GM19467 (cell line): Measurements from ENCODE around the gene FAM219A.
"Not testable (repeated sequence)": the region's sequence is repeated elsewhere in the genome, so short reads cannot be mapped to it uniquely, and the experiment has no call there.

Experiments used
- ATAC-seq: cut with Tn5 transposase; IDR thresholded peaks from one replicate; pipeline ENCODE4 v1.9.1; 2021; ENCODE audit warnings: mild to moderate bottlenecking, moderate library complexity; ENCODE audit not compliant: unreplicated experiment

FAM219A gene

DNA sequence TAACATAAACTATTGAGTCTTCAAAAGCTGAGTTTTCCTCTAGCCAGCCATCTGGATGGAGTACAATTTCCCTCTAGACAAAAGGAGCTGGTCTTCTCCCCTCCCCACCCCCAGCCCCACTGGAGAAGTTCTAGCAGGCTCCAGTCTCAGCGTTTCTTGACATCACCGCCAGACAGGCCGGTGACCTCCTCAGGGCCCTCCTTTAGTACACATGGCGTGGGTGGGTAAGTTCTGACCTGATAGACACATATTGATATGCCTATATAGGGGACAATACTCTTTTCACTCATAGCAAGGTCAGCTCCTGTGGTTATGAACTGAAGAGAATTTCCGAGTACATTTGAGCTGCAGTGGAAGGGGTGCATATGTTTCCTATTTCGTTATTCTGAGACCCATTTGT lies 27.5 kb upstream of the FAM219A start:
- no peak for ATAC-seq

DNA sequence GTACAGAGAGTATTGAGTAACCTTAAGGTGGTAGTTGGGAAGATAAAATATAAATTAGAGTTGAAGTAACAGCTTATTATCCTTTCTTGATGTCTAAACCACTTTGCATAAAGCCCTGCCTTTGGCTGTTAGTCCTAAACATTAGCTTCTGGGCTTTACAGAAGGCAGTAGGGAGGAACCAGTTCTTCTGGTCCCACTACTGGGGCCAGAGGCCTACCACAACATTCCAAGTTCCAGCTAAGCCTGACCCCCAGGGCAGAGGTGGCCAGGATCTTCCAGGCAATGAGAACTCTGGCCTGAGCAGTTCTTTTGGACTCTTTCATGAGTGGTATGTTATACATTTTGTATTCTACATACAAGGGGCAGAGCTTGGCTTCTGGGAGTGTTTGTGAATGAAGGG lies 26.3 kb upstream of the FAM219A start:
- no peak for ATAC-seq

DNA sequence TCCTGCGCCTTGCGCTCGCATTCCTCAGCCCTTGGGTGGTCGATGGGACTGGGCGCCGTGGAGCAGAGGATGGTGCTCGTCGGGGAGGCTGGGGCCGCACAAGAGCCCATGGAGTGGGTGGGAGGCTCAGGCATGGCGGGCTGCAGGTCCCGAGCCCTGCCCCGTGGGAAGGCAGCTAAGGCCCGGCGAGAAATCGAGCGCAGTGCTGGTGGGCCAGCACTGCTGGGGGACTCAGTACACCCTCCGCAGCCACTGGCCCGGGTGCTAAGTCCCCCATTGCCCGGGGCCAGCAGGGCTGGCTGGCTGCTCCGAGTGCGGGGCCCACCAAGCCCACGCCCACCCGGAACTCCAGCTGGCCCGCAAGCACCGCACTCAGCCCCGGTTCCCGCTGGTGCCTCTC lies 24.4 kb upstream of the FAM219A start:
- not testable (repeated sequence) for ATAC-seq

DNA sequence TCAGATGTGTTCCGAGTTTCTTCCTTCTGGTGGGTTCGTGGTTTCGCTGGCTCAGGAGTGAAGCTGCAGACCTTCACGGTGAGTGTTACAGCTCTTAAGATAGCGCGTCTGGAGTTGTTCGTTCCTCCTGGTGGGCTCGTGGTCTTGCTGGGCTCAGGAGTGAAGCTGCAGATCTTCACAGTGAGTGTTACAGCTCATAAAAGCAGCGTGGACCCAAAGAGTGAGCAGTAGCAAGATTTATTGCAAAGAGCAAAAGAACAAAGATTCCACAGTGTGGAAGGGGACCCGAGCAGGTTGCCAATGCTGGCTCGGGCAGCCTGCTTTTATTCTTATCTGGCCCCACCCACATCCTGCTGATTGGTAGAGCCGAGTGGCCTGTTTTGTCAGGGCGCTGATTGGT lies 23.2 kb upstream of the FAM219A start:
- ATAC-seq, result not testable (repeated sequence)

DNA sequence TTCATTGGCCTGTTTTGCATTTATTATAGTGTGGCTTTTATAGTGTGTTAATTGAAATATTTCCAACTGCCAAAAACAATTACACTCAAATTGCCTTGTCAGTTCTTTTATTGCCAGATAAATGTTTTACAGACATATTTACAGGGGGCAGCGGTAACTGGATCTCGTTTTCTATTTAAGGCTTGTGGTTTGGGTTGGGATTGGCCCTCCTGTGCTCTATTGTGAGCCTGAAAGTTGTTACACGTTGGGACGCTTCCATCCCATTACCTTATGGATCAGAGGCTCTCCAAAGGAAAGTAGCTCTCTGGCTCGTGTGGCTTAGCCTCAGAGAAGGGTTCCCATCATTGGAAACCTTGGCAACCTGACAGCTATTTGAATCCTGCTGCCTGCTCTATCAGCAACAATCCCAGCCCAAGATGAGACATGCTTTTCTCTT lies 21.1 kb upstream of the FAM219A start:
- no peak for ATAC-seq

DNA sequence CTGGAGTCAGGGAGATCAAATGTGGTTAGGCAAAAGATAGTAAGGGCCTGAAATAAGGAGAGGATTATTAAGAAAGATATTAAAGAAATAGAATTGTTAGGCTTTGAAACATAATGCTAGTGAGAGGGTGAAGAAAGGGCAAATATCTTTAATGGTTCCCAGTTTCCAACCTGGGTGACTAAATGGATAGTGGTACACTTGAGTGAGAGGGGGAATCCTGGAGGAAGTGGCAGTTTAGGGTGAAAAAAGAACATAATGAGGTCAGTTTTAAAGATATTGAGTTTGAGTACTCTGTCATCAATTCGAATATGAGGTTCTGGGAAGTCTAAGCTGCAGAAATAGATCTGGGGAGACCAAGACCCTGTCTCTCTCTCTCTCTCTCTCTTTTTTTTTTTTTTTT lies 19.2 kb upstream of the FAM219A start:
- ATAC-seq, result no peak

DNA sequence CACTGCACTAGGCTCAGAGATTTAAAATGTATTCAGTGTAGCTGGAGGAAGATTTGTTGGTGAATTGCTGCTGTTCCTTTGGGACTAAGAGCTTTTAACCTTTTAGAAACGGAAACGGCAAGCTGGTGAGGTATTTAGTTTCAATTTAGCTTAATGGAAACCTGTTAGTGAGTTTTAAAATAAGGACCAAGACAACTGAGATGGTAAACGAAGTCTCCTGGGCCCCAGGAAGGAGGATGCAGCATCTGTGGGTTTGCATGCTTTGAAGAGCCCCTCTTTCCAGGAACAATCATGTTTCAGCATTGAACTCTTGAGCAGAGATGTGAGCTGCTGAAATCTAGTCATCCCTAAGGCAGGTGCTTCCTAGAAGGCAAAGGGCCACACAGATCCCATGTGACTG lies 16.7 kb upstream of the FAM219A start:
- no peak for ATAC-seq

DNA sequence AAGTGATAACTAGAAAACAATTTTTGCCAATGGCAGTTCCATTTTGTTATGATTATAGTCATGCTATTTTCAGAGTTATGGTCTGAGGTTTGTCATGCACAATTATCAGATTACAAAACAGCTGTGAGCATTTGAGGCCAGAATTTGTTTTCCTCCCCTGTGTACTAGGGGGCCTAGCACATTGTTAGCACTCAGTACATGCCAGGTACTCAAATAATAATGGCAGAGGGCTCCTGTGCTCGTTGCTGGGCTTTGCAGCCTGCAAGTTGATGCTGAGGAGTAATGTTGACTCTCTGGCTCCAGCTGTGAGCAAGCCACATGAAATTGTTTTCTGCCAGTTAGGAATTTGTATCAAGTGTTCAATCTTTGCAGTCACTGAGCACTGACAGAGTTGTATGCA lies 7.1 kb upstream of the FAM219A start:
- no peak for ATAC-seq

DNA sequence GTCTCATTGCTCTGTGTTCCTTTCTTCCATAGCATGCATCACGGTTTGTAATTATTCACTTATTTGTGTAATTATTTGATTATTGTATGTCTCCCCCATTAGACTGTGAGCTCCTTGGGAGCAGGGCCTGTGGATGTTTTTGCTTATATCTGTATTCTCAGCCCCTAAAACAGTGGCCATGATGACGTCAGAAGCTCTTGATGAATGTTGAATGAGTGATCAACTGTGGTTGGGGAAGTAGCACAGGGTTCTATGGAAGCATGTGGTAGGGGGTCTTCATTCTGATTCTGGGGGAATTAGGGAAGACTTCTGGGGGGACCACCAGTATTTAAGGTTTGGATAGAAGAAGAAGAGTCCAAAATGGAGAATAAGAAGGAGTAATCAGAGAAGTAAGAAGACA lies 6.2 kb upstream of the FAM219A start:
- ATAC-seq, result no peak

DNA sequence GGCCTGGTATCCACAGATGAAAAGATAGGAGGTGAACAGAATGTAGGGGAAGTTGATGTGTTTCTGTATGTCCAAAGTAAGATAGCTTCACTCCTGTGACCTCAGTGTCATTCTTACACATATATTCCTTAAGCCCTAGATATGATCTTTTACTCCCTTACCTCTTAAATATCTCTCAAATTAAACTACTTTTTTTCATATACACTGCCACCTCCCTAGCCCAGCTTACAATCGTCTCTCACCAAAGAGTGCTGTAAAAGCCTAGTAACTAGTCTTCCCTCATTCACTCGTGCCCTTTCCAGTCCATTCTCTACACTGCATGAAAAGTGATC lies 5.5 kb upstream of the FAM219A start:
- no peak for ATAC-seq

DNA sequence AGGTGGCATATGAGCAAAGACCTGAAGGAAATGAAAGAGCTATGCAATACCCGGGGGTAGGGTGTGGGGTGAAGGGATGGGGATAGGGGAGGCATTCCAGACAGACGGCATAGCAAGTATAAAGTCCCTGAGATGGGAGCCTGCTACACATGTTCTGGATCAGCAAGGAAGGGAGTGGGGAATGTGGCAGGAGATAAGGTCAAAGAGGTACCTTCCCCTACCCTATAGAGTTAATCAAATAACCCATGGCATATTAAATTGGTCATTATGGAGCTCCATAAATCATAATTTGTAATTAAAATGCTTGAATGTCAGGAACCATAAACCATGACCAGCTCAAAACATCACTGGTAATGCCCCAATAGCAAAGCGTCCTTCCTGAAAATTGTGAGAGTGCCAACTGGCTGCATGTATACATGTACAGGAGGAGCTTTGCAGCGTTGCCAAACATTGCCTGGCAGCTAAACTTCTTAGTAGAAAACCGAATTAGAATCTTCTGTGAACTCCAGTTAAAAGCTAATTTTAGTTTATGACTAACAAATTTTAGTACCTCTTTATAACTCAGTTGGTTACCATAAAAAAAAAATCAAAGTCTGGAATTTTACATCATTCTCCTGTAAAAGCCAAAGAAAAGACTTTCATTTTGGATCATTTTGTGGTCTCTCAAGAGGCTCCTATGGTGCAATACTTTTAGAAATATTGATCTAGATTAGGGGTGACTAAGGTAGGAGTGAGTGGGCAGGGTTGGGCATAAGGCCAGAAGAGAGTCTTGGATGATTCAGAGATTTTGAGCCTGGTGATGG lies 4.9 kb upstream of the FAM219A start:
- ATAC-seq, result no peak

DNA sequence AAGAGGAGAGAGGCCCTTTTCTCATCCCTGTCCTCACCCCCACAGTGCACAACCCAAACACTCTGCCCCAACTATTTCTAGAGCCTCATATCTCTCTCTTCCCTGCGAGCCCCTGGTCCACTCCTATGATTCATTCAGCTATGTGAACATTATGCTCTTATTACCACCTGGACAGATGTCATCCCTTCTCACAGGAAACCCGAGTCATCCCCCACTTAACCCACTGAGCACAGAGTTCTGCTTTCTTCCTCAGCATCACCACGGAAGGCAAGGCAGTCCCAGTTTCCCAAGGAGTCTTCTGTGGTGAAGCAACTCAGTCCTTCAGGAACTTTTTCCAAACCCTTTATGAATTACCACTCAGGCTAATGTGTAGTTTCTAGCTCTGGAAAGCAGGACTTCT lies 1.6 kb upstream of the FAM219A start:
- no peak for ATAC-seq

DNA sequence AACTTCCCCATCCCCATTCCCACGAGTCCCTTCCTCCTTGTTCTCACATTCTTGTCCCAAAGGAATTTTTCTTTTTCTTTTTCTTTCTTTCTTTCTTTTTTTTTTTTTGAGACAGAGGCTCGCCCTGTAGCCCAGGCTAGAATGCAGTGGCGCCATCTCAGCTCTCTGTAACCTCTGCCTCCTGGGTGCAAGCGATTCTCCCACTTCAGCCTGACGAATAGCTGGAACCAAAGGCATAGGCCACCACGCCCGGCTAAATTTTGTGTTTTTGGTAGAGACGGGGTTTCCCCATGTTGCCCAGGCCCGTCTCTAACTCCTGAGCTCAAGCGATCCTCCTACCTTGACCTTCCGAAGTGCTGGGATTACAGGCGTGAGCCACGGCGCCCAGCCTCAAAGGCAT lies 986 bp upstream of the FAM219A start:
- ATAC-seq, result no peak

DNA sequence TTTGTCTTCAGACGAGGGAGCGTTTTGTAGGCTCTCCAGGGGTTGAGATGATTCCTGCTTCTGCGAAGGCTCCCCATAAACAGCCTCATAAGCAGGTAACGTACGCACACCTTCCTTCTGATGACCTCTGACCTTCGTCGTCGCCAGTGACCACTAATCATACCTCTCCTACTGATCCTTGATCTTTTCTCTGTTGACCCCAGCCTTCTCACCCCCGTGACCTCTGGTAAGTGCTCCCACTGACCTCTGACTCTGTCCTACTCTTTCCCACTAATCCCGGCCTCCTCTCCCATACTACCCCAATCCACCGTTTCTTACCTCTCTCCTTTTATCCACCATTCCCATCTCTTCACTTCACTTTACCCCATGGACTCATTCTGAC lies 580 bp upstream of the FAM219A start:
- ATAC-seq, result no peak

DNA sequence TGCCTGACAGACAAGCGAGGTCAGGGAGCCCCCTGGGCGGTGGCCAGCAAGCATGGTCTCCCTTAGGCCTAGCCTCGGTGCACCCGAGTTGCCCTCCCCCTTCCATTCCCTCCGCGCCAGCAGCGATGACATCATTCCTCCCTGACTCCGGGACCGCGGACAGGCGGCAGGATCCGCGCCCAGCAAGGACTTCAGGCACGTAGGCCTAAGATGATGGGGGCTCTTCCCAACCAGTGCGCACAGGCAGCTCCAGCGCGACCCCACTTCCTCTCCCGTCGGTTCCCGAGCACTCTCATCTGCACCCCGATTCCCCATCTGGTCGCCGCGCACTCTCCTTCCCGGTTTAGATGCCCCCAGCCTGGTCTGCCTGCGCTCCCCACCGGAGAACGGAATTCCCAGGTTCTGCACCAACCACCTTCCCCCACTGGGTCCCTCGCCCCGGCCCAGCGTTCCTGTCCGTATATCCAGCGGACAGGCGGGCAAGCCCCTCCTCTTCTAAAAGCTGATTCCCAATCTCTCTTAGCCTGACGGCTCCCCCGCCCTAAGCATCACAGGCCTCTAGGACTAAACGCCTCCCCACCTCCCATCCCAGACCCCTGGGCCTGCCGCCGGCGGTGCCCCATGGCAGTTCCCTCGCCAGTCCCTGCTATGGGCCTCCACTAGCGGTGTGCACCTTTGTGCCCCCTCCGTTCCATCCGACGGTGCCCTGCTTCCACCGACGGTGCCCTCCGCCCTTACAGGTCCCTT lies 931 bp downstream of the FAM219A start:
- ATAC-seq, result no peak

DNA sequence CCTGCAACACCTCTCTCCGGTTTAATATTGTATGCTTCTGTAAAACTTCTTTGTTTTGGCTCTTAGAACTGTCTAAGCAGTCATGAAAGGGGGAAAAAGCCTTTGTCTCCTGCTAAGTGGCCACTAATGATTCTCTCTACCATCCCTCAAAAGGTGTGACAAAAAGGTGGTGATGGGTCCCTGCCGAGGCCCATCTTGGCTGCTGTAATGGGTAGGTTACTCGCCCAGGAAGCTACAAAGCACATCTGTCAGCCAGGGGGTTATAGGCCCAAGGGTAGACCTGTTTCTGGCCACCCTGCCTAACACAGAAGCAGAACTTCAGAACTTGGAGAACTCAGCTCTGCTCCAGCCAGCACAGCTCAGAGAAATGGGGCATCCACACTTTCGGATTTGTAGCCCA lies 1.6 kb downstream of the FAM219A start:
- ATAC-seq, result no peak

DNA sequence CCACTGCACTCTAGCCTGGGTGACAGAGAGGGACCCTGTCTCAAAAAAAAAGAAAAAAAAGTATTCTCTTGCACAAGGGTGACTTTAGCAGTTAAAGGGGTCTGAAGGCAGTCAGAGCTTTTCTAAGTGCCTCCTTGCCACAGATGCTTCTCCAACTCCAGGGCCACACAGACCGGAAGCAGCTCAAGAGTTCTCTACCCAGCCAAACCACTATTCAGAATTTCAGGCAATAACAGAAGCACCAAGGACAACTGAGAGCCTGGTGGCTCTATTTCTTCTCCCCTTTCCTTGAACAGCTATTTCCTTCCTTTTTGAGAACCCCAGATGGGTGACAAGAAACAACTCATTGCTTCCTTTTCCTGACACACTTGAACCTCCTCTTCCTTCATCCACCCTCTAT lies 2.2 kb downstream of the FAM219A start:
- ATAC-seq, result no peak

DNA sequence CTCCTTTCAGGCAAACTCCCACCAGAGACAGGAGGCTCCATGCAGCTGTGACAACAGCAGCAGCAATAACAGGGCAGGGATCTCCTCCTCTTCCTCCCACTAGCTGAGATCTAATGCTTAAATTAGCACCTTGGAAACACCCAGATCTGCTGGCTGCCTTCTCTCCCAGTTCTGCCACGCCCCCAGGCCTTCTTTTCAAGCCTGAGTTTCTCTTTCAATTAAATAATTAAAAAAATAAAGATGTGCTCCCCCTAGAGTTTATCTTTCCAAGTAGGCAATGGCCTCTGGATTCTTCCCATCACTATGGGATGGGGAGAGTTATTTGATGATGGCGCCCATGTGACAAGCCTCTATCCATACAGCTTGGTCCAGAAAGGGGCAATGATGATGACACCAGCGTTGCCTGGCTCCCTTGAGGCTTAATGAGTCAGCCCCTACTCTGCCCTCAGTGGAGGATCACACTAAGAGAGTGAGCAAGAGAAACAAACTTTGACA lies 3.8 kb downstream of the FAM219A start:
- ATAC-seq, result no peak

DNA sequence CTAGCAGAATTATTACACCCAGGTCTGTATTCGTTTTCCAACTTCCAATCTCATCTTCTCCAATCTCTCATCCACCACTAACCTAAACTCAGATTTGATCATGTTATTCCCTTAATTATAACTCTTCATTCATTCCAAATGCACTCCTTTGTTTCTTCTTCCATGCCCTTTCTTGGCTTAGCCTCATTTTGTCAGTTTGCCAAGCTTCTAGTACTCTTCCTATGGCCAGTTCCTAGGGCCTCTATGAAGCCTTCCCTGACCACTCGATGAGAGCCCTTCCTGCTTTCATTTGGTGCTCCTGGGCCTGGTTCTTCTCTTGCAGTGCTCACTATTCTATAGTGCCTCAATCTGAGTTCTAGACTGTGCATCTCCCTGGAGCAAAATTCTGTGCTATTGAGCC lies 5.8 kb downstream of the FAM219A start:
- no peak for ATAC-seq

DNA sequence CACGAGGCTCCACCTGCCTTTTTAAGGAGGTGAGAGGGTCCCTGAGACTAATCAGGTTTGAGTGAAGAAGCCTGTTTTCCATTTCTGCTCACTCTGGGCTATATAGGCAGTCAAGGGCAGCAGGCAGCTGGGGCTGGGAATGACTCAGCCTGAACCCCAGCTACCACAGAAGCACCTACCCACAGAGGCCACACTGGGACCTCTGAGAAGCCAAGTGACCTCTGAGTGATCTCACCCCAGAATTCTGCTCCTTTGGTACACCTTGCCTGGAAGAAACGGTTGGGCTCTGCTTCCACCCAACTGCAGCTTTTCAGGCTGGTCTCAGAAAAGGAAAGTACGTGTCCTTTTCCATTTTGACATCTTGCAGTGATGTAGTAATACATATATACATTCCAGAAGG lies 6.8 kb downstream of the FAM219A start:
- ATAC-seq, result no peak

DNA sequence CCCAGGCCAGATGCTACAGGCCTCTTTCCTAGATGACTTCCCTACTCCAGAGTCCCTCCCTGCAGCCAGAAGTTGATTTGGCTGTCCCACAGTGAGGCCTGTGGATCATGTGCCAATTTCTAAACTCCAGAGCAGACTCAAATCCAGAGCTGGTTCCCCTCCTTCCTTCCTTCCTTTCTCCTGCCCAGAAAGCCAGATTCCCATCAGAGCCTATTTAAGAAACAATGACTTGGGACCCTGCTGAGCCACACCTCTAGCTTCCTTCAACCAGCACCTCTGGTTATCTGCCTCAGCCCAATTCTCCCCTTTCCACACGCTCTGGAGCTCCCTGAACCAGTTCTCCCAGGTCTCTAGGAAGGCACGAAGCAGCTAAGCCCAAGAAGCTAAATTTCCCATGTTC lies 7.2 kb downstream of the FAM219A start:
- ATAC-seq, result no peak

DNA sequence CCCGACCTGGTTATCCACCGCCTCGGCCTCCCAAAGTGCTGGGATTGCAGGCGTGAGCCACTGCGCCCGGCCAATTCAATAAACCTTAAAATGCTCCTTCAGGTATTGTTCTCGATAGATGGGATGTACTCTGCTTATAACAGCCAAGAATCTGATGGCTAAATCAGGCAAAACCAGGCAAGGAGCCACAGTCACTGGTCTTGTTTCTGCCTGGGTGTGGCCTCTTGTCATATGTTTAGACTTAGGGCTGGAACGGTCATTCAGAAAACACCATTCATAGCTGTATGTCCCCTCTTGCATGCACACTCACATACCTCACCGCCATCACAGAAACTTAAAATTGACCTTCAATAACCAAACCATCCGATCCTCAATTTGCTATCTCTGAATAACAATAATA lies 7.7 kb downstream of the FAM219A start:
- ATAC-seq, result no peak

DNA sequence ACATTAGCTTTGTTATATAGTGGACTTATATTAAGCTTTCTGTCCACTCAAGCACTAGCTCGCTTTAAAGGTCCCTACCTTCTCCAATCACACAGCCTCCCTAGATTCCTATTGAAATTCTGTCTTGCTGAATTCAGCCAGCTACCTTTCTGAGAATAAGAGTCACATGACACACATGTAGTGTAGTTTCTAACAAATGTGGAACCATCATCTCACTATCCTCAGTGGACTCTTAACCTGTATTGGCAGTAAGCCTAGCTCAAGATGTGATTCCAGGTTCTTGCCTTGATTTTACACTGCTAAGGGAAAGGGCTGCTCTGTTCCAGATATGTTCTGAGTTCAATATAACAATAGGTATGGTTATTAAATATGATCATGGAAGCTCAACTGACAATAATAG lies 11.4 kb downstream of the FAM219A start:
- no peak for ATAC-seq
